SK-N-SH (cell line): Measurements from ENCODE around the gene CRB1.

Experiments
- GABPA ChIP-seq: IDR thresholded peaks from 2 replicates; pipeline ENCODE4 v1.4.0; 2012; ENCODE audit warnings: low read depth, mild to moderate bottlenecking
- POLR2AphosphoS5 ChIP-seq: IDR thresholded peaks from 2 replicates; pipeline ENCODE4 v1.6.1; 2012; ENCODE audit warnings: low read depth, low read length
- SIN3A ChIP-seq: IDR thresholded peaks from 2 replicates; pipeline ENCODE4 v1.6.1; 2012; ENCODE audit warnings: low read depth, mild to moderate bottlenecking, low read length, moderate library complexity, borderline replicate concordance
- TAF1 ChIP-seq: IDR thresholded peaks from 2 replicates; pipeline ENCODE4 v1.6.1; 2012; ENCODE audit warnings: low read depth, mild to moderate bottlenecking, low read length, moderate library complexity, borderline replicate concordance
- TF ChIP-seq, protein P1 (sequence below): fragments of 200-600 bp; sonication (generic); IDR thresholded peaks from 2 replicates; pipeline ENCODE4 v1.6.1; 2017; ENCODE audit warnings: antibody characterized with exemption, mild to moderate bottlenecking, moderate library complexity
- TF ChIP-seq, protein P2 (sequence below): IDR thresholded peaks from 2 replicates; pipeline ENCODE4 v1.4.0; 2012; ENCODE audit warnings: low read depth

GRCh38 chr1:197330213-197330612 lies 62.2 kb downstream of the CRB1 start:
- TF ChIP-seq, protein P1, sequence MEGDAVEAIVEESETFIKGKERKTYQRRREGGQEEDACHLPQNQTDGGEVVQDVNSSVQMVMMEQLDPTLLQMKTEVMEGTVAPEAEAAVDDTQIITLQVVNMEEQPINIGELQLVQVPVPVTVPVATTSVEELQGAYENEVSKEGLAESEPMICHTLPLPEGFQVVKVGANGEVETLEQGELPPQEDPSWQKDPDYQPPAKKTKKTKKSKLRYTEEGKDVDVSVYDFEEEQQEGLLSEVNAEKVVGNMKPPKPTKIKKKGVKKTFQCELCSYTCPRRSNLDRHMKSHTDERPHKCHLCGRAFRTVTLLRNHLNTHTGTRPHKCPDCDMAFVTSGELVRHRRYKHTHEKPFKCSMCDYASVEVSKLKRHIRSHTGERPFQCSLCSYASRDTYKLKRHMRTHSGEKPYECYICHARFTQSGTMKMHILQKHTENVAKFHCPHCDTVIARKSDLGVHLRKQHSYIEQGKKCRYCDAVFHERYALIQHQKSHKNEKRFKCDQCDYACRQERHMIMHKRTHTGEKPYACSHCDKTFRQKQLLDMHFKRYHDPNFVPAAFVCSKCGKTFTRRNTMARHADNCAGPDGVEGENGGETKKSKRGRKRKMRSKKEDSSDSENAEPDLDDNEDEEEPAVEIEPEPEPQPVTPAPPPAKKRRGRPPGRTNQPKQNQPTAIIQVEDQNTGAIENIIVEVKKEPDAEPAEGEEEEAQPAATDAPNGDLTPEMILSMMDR, result no peak
- TF ChIP-seq GABPA, result no peak
- TF ChIP-seq POLR2AphosphoS5, result no peak
- TF ChIP-seq, protein P2, sequence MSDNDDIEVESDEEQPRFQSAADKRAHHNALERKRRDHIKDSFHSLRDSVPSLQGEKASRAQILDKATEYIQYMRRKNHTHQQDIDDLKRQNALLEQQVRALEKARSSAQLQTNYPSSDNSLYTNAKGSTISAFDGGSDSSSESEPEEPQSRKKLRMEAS, result no peak
- no peak for TF ChIP-seq SIN3A
- no peak for TF ChIP-seq TAF1
